ENCODE data around the gene GLMP. TPM values are rescaled to one million over a fixed set of nuclear protein-coding genes. Genes with fewer than 3 reads are reported as not detected.
A peak's percentile ranks its signal among the peaks of the same experiment; 100 is the strongest.

The GLMP gene
- total and polyA plus RNA-seq, 2 donors (not counting 1 experiment from before 2014, with no cell fraction given): 10.2 to 21.2 TPM

DNA sequence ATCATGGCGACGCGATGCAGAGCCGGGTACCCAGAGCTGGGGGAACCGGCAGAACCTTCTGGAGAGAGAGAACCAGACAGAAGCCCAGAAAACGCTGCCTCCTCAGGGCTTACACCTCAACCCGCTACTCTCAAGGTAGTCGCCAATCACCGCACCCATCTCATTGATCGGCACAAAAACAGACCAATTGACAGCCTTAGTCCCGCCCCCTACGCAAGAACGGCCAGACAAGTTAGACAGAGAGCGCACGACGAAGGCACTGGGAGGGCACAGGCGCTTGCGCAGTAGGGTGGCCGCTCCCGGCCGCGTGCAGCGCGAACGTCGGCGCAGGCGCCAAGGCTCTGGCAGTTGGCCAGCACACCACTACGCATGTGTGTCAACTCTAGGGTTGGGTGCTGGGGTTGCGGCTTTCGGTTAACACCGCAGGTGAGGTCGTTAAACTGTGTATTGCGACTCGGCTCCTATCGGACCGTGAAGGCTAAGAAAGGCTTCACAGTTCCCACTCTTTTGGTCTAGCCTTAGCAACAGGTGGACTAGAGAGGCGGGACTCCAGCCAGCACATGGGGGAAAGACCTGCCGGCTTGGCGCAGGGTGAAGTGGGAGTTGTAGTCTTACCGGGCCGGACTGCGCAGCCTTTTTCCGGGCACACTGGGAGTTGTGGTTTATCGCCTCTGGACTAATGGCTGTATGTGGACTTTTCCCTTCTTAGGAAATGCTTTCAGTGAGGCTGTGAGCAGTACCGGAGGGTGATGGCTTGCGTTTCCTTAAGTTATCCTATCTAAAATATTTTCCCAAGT lies 42.9 kb upstream of the GLMP start, which contains the start of the genes CCT3 and TSACC:
Gene CCT3 (minus strand): TSS at position 113 of the 797 bp plus-strand sequence. CDS start 108 bp downstream, at position 5.
Gene TSACC (plus strand): TSS at position 347 of the 797 bp plus-strand sequence. CDS start 1,232 bp downstream, outside the sequence.
- 0% methylated on average over 45 of the region's 47 CpGs for WGBS (ENCODE audit: insufficient coverage)
- TF ChIP-seq EZH2 (IDR thresholded peaks at IDR 0.05; ENCODE audit: borderline replicate concordance, insufficient read depth, low read depth, low read length, poor library complexity, severe bottlenecking): no peak
- TF ChIP-seq, protein P1, sequence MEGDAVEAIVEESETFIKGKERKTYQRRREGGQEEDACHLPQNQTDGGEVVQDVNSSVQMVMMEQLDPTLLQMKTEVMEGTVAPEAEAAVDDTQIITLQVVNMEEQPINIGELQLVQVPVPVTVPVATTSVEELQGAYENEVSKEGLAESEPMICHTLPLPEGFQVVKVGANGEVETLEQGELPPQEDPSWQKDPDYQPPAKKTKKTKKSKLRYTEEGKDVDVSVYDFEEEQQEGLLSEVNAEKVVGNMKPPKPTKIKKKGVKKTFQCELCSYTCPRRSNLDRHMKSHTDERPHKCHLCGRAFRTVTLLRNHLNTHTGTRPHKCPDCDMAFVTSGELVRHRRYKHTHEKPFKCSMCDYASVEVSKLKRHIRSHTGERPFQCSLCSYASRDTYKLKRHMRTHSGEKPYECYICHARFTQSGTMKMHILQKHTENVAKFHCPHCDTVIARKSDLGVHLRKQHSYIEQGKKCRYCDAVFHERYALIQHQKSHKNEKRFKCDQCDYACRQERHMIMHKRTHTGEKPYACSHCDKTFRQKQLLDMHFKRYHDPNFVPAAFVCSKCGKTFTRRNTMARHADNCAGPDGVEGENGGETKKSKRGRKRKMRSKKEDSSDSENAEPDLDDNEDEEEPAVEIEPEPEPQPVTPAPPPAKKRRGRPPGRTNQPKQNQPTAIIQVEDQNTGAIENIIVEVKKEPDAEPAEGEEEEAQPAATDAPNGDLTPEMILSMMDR (IDR thresholded peaks at IDR 0.05): no peak
- Mint-ChIP-seq H3K27me3 (no peaks in the 10 kb centered on the region), H3K4me3 (peak within 1 kb of the TSS; percentile 97), H3K4me1 (peaks cover 35% of the 10 kb centered on the region), H3K9me3 (ENCODE audit: insufficient read depth) (no peaks in the 10 kb centered on the region), H3K27ac (peak within 1 kb of the TSS; percentile 96)
- intact Hi-C loops (cut with micrococcal nuclease): loop anchor here (1.0 to 5.0 kb wide), 7 partner anchors 56 to 414 kb away; partner anchors contain the start of genes HDGF, MEF2D, MEX3A and PMF1
- Histone ChIP-seq H3K9ac (ENCODE audit: low read length) (peak within 1 kb of the TSS; percentile 81), H4K20me1 (ENCODE audit: control insufficient read depth, insufficient read depth, low read length, poor library complexity, severe bottlenecking) (peaks cover 27% of the 10 kb centered on the region), H3K79me2 (ENCODE audit: control insufficient read depth, insufficient read depth, low read length) (peaks cover 37% of the 10 kb centered on the region), H3K27me3 (replicated peaks in 1 of 4; ENCODE audit: control extremely low read depth in 1 of 4, control insufficient read depth in 3 of 4, insufficient read depth in 4 of 4, low read length in 3 of 4) (no peaks in the 10 kb centered on the region), H2AFZ (ENCODE audit: insufficient read depth, low read depth, low read length, poor library complexity, severe bottlenecking) (peak within 1 kb of the TSS; percentile 77), H3K4me1 (ENCODE audit: control insufficient read depth in 2 of 2, insufficient read depth in 2 of 2, low read length in 2 of 2) (peaks cover 13 to 19% of the 10 kb centered on the region in 2 donors), H3K27ac (ENCODE audit: low read length in 2 of 2) (peak within 1 kb of the TSS; percentile 70 to 74), H3K9me3 (ENCODE audit: control extremely low read depth in 1 of 3, control insufficient read depth in 2 of 3, insufficient read depth in 1 of 3, low read length in 2 of 3) (no peaks in the 10 kb centered on the region), H3K4me3 (ENCODE audit: control extremely low read depth in 1 of 5, extremely low read depth in 1 of 5, insufficient read depth in 1 of 5, low read depth in 2 of 5, low read length in 4 of 5) (peak within 1 kb of the TSS; percentile 82 to 98 (median 87)), H3K36me3 (replicated peaks in 1 of 2; ENCODE audit: control extremely low read depth in 1 of 2, control insufficient read depth in 1 of 2, extremely low read depth in 1 of 2, insufficient read depth in 2 of 2, low read length in 1 of 2) (peaks cover 0 to 25% of the 10 kb centered on the region in 2 experiments), H3K4me2 (replicated peaks; ENCODE audit: low read depth, low read length, poor library complexity, severe bottlenecking) (peak within 1 kb of the TSS; percentile 79)
- CTCF ChIA-PET: interaction anchor here (0.8 to 1.0 kb wide), 3 partner anchors 47 to 319 kb away, joined by 3 to 4 read pairs (median 4); no protein-coding TSS in a partner anchor
- POLR2A ChIA-PET: interaction anchor here (0.6 kb wide), 1 partner anchor 128 kb away, joined by 3 read pairs; no protein-coding TSS in a partner anchor
- peak; percentile 100 for DNase-seq
- ATAC-seq (ENCODE audit: low read depth): peak; percentile 94
